ENCODE results near the gene SPRY2. TPM values are rescaled to one million over a fixed set of nuclear protein-coding genes. Genes with fewer than 3 reads are reported as not detected.

The SPRY2 gene
- total and polyA plus RNA-seq, 8 donors, result 10.7 to 18.8 (median 14.4) TPM

DNA sequence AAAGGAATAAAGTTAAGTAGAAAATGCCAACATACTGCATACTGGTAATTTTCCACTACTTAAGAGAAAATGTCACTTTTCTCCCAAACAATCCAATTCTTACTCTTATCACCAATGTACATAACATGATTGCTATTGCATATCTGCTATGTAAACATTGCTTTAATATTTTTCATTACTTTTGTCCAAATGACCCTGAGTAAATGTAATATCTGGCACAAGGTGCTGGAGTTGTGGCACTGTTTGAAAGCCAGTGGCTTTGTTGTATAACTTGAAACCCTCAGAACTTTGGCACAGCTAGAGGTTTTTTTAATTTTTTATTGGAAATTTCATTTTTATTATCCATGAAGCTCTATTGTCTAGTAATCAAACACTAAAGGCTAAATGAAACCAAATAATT, 45.7 kb upstream of the SPRY2 start:
- H3K4me1 ChIP-seq, result peaks cover 0 to 13% (median 13%) of the 10 kb centered on the region in 3 donors
- DNase-seq, result peak in 2 of 6 donors; percentile 16 to 25
- peak; percentile 81 to 99 (median 94) for ATAC-seq
- H3K4me3 ChIP-seq, result no peak overlapping the region
- no peaks in the 10 kb centered on the region for H3K9me3 ChIP-seq
- no peaks in the 10 kb centered on the region for H3K27me3 ChIP-seq
- no peaks in the 10 kb centered on the region for H3K36me3 ChIP-seq
- no peak for FAIRE-seq
- TF ChIP-seq, protein P1, sequence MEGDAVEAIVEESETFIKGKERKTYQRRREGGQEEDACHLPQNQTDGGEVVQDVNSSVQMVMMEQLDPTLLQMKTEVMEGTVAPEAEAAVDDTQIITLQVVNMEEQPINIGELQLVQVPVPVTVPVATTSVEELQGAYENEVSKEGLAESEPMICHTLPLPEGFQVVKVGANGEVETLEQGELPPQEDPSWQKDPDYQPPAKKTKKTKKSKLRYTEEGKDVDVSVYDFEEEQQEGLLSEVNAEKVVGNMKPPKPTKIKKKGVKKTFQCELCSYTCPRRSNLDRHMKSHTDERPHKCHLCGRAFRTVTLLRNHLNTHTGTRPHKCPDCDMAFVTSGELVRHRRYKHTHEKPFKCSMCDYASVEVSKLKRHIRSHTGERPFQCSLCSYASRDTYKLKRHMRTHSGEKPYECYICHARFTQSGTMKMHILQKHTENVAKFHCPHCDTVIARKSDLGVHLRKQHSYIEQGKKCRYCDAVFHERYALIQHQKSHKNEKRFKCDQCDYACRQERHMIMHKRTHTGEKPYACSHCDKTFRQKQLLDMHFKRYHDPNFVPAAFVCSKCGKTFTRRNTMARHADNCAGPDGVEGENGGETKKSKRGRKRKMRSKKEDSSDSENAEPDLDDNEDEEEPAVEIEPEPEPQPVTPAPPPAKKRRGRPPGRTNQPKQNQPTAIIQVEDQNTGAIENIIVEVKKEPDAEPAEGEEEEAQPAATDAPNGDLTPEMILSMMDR (IDR thresholded peaks at IDR 0.05), result no peak
- intact Hi-C loops (cut with DNase I), result no loop called here
- no peak overlapping the region for H3K27ac ChIP-seq

- DNase-seq (no peak), ATAC-seq (peak in 1 of 4 donors; percentile 10), FAIRE-seq (no peak)
- Histone ChIP-seq H3K4me1 (peaks cover 0 to 13% (median 13%) of the 10 kb centered on the region in 3 donors), H3K36me3 (no peaks in the 10 kb centered on the region), H3K27me3 (no peaks in the 10 kb centered on the region), H3K4me3 (no peak overlapping the region), H3K9me3 (no peaks in the 10 kb centered on the region), H3K27ac (no peak overlapping the region)
- TF ChIP-seq, protein P1 (IDR thresholded peaks at IDR 0.05), result no peak
- intact Hi-C loops (cut with DNase I), result no loop called here
Observed at GRCh38 chr13:80386002-80386401, 45.1 kb upstream of the SPRY2 start.

- FAIRE-seq (no peak), ATAC-seq (no peak), DNase-seq (no peak)
- Histone ChIP-seq H3K27me3 (no peaks in the 10 kb centered on the region), H3K4me3 (no peak overlapping the region), H3K4me1 (peaks cover 0 to 13% (median 13%) of the 10 kb centered on the region in 3 donors), H3K36me3 (no peaks in the 10 kb centered on the region), H3K27ac (no peak overlapping the region), H3K9me3 (no peaks in the 10 kb centered on the region)
- intact Hi-C loops (cut with DNase I), result no loop called here
- TF ChIP-seq, protein P1 (IDR thresholded peaks at IDR 0.05), result no peak
- 95 to 97% methylated on average over 2 of the region's 2 CpGs for WGBS, 2 donors
Observed at GRCh38 chr13:80382576-80382975, 41.6 kb upstream of the SPRY2 start.

DNA sequence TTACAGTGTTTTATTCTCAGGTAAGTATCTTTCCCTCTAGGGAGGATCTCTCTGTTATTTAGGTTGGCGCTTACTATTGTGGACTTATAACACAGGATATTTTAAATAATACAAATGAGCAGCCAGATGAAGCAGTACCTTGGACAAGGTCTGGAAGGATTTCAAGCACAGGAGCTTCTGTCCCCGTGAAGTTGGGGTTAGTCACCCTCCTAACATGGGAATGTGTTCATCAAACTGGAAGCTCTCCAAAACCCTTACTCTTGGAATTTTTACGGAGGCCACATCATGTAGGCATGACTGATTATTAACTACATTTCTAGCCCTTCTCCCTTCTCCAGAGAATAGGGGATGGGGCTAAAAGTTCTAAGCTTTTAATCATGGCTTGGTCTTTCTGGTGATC, 38.3 kb upstream of the SPRY2 start:
- ATAC-seq, result no peak
- no peak for DNase-seq
- Histone ChIP-seq H3K9me3 (no peaks in the 10 kb centered on the region), H3K4me3 (no peak overlapping the region), H3K4me1 (peaks cover 0 to 5% (median 5%) of the 10 kb centered on the region in 3 donors), H3K27me3 (no peaks in the 10 kb centered on the region), H3K36me3 (no peaks in the 10 kb centered on the region), H3K27ac (no peak overlapping the region)
- TF ChIP-seq, protein P1 (IDR thresholded peaks at IDR 0.05), result no peak
- no peak for FAIRE-seq
- intact Hi-C loops (cut with DNase I), result no loop called here
- 68 to 75% methylated on average over 3 of the region's 3 CpGs for WGBS, 2 donors

- TF ChIP-seq, protein P1 (IDR thresholded peaks at IDR 0.05), result no peak
- FAIRE-seq (peak; percentile 77), DNase-seq (no peak), ATAC-seq (no peak)
- H3K27me3 ChIP-seq, result no peaks in the 10 kb centered on the region
- H3K4me3 ChIP-seq, result no peak overlapping the region
- 79 to 94% methylated on average over 1 of the region's 1 CpG for WGBS, 2 donors
- H3K4me1 ChIP-seq, result peaks cover 0 to 12% (median 5%) of the 10 kb centered on the region in 3 donors
- H3K36me3 ChIP-seq, result no peaks in the 10 kb centered on the region
- no peaks in the 10 kb centered on the region for H3K9me3 ChIP-seq
- H3K27ac ChIP-seq, result no peak overlapping the region
- intact Hi-C loops (cut with DNase I), result no loop called here
Observed at GRCh38 chr13:80376554-80376953, 35.6 kb upstream of the SPRY2 start.

Data from pancreas (tissue), 10 donors.